Activated CD4-positive, alpha-beta T cell treated with anti-CD3 and anti-CD28 coated beads for 36 hours (primary cell): Measurements from ENCODE around the gene MEG3. TPM values are rescaled to one million over a fixed set of nuclear protein-coding genes. Genes with fewer than 3 reads are reported as not detected.

Source experiments
- ATAC-seq: fragments of 200-7000 bp; cut with Tn5 transposase; one replicate; pipeline ENCODE4 v1.10.0; 2021; ENCODE audit warnings: mild to moderate bottlenecking, moderate library complexity
- CTCF ChIA-PET: fragments of 350-600 bp; sonication (Branson Sonifier 250); formaldehyde crosslinking; loops from one replicate; lab custom pipeline; 2021; ENCODE audit warnings: antibody characterized with exemption; lab: Charles Lee
- POLR2A ChIA-PET: fragments of 350-600 bp; sonication (Branson Sonifier 250); formaldehyde crosslinking; loops from one replicate; lab custom pipeline; 2021; ENCODE audit warnings: antibody characterized with exemption, inconsistent platforms; lab: Charles Lee
- DNase-seq: peaks from one replicate; pipeline ENCODE4 v3.0.0-alpha.2; 2020
- H3K27ac Mint-ChIP-seq: one replicate; pipeline ENCODE4 v1.8.0; 2021; ENCODE audit warnings: mixed read lengths
- H3K27me3 Mint-ChIP-seq: one replicate; pipeline ENCODE4 v1.8.0; 2021; ENCODE audit warnings: mixed read lengths
- H3K36me3 Mint-ChIP-seq: one replicate; pipeline ENCODE4 v1.8.0; 2021; ENCODE audit warnings: low read depth, mixed read lengths
- H3K4me1 Mint-ChIP-seq: one replicate; pipeline ENCODE4 v1.8.0; 2021; ENCODE audit warnings: mixed read lengths
- H3K4me3 Mint-ChIP-seq: one replicate; pipeline ENCODE4 v1.8.0; 2021; ENCODE audit warnings: mild to moderate bottlenecking, moderate library complexity, mixed read lengths
- H3K9me3 Mint-ChIP-seq: one replicate; pipeline ENCODE4 v1.8.0; 2021; ENCODE audit warnings: low read depth, mixed read lengths
- intact Hi-C, 2 experiments: fragments of 100-400 bp; cut with DNase I in 1 of 2; cut with micrococcal nuclease in 1 of 2; formaldehyde crosslinking; loops; one replicate each; pipeline versions ENCODE4 v1.14.2 to v1.15.1; 2022 to 2024; cut with DNase I, micrococcal nuclease
- total RNA-seq, 2 experiments: library from RNA; stranded (reverse); gene quantifications; one replicate each; pipeline ENCODE4 v1.2.3, GENCODE V29; 2021

MEG3 gene
- total RNA-seq, 2 experiments from 2014 or later, result not detected

DNA sequence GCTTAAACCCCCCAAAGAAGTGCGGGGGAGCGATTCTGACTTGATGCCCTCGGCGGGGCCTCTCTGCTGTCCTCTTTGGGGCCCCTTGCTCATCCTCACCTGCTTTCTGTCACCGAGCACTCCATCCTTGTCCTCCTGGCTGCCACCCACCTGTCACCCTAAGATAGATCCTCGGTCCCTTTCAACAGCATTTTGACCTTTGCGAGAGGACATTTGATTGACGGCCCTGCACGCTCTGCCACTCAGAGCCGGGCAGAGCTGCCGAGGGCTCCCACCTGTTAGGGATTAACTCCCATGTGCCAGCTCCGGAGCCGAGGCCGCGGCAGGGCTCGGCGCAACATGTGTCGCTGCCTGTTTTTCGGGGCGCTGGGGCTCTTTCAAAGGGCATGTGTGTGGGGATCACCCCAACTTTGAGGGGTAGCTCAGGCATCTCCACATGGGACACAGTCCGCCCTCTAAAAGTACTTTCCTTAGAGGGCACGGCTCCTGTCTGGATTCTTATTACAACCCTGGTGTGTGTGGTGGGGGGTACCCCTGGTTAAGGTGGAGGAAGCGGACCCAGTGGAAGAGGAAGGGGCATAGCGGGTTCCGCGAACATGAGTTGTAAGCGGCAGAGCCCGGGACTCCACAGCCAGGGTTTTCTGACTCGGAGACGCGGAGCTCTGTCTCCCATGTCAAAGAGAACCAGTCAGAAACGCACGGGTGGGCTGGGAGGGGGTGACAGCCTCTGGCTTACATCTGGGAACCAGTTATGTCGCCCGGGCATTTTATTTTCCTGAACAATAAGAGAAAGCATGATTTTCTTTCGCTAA, 811 bp upstream of the MEG3 start:
- H3K36me3 Mint-ChIP-seq, result peaks cover 2% of the 10 kb centered on the region
- H3K9me3 Mint-ChIP-seq, result peaks cover 2% of the 10 kb centered on the region
- ATAC-seq, result no peak
- no peak overlapping the region for H3K4me3 Mint-ChIP-seq
- DNase-seq, result no peak
- H3K27me3 Mint-ChIP-seq, result peaks cover 35% of the 10 kb centered on the region
- ChIA-PET POLR2A (no interaction called here), CTCF (no interaction called here)
- intact Hi-C loops, result no loop called here
- H3K27ac Mint-ChIP-seq, result no peak overlapping the region
- H3K4me1 Mint-ChIP-seq, result peaks cover 7% of the 10 kb centered on the region

DNA sequence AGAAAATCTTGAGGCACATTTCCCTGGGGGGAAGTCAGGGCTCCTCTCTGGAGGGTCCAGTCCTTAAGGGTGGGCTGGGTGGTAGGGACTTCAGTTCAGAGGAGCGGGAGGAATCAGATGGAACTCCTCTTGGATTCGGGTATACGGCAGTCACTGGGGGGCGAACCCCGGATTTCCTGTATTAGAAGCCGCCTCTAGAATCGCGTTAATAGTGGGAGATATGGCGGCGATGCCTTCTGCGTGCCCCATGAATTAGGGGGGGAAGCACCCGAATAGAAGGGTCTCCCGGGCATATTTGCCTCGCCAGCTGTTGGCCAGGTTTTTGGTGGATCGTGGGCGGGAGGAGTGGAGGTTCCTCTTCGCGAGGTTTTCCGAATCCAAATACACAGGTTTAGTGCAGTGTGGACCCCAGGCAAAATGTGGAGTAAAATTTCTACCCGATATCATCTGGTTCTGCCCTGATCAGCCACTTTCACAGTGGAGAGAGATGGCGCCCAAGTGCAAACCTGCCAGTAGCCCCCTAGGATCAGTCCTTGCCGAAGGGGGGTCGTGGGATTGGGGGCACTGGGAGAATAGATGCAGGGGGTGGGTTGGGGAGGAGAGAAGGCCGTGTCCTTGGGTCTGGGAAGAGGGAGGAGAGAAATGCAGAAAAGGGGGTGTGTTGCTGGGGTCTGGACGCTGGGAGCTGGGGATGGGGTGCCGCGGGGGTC, 628 bp downstream of the MEG3 start:
- Mint-ChIP-seq H3K9me3 (peaks cover 2% of the 10 kb centered on the region), H3K4me1 (peaks cover 7% of the 10 kb centered on the region), H3K36me3 (peaks cover 2% of the 10 kb centered on the region), H3K27ac (no peak overlapping the region), H3K4me3 (no peak overlapping the region), H3K27me3 (peaks cover 35% of the 10 kb centered on the region)
- intact Hi-C loops, result no loop called here
- ChIA-PET CTCF (no interaction called here), POLR2A (no interaction called here)
- DNase-seq, result no peak
- ATAC-seq, result no peak

DNA sequence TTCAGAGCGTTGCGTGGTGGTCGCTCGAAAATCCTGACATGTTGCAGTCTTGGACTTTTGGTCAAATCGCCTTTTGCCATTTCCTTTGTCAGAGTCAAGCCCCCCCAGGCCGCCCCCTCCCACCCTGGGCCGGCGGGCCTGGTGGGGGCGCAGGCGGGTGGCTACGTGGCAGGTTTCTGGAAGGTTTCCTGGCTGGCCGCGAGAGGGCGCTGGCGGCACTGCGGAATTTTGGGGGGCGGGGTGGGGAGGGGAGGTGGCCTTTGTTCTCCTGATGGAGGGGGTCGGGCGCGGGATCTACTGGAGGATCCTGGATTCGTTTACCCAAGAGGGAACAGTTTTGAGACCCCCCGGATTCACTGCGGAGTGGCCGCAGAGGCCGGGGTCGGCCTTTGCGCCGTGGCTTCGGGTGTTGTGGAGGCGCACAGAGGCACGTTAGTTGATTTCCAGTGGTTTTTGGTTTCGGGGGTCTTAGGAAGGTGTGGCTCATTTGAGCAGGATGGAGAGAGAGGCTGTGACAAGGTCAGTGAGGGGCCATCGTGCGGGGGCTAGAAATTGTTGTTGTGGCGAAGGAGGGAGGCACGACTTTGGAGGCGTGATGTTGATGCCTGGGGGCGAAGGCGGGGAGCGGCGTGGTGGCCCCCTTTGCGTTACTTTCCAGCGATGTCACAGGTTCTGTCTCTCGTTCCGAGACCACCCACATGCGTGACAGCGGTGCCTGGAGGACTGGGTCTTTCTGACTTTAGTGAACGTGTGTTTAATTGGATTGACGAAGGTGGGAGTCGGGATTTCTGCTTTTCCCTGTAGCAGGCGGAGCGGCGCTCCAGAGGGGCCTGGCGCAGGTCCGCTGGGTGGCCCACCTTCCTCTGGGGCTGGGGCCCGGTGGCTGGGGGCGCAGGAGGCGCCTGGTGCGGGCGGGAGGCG, 1.4 kb downstream of the MEG3 start:
- Mint-ChIP-seq H3K4me1 (peaks cover 7% of the 10 kb centered on the region), H3K27ac (no peak overlapping the region), H3K36me3 (peaks cover 2% of the 10 kb centered on the region), H3K9me3 (peaks cover 2% of the 10 kb centered on the region), H3K4me3 (no peak overlapping the region), H3K27me3 (peaks cover 33% of the 10 kb centered on the region)
- intact Hi-C loops, result no loop called here
- ChIA-PET POLR2A (no interaction called here), CTCF (no interaction called here)
- DNase-seq, result peak; percentile 21
- no peak for ATAC-seq

DNA sequence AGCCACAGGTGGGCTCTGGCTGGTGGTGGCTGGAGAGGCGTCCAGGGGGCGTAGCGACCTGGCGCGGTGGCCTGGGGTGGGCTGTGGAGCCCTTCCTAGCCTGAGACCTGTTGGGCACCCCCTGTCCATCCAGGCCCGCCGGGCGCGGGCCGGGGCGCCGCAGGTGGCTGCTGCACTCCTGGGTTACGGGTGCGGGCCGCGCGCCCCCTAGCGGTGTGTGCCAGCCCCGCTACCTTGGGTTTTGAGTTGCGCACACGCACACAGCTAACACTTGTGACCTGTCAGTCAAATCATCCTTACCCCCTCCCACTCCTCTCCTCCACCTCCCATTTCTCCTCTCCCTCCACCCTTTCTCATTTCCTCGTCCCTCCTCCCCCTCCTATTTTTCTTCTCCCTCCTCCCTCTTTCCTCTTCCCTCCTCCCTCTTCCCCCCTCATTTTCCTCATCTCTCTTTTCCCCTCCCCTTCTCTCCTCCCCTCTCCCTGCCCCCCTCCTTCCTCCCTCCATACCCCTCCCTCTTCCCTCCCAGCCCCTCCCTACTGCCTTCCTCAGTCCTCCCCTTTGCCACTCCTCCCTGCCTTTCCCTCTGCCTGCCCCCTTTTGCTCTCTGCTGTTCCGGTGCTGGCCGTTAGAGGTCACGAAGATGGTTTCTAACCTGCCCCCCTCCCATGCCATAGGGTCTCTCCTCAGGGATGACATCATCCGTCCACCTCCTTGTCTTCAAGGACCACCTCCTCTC, 2.3 kb downstream of the MEG3 start:
- ATAC-seq (no peak), DNase-seq (peak; percentile 34)
- H3K27ac Mint-ChIP-seq, result no peak overlapping the region
- H3K4me1 Mint-ChIP-seq, result peaks cover 7% of the 10 kb centered on the region
- no peak overlapping the region for H3K4me3 Mint-ChIP-seq
- peaks cover 2% of the 10 kb centered on the region for H3K36me3 Mint-ChIP-seq
- ChIA-PET CTCF (interaction anchor here (0.7 kb wide), 1 partner anchor 294 kb away, joined by 3 read pairs; no protein-coding TSS in a partner anchor), POLR2A (no interaction called here)
- H3K9me3 Mint-ChIP-seq, result peaks cover 2% of the 10 kb centered on the region
- peaks cover 33% of the 10 kb centered on the region for H3K27me3 Mint-ChIP-seq
- intact Hi-C loops, result no loop called here

DNA sequence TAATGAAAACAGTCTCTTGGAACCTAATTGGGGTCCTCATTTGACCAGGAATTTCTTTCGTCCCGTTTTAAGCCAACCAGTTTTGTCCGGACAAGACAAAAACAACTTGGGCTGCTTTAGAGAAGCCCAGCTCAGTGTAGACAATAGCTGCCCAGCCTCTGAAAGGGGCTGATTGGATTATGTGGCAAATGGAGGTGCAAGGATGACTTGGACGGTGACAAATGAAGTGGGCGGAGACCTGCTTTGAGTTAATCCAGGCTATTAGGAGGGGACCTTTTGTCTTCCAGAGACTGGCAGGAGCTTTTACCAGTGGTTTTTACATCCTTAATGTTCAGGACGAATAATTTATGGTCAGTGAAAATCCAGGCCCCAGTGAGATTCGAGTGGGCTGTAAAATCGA, 4.8 kb downstream of the MEG3 start:
- CTCF ChIA-PET, result interaction anchor here (0.7 kb wide), 1 partner anchor 75 kb away, joined by 3 read pairs; no protein-coding TSS in a partner anchor
- peaks cover 2% of the 10 kb centered on the region for H3K9me3 Mint-ChIP-seq
- H3K4me3 Mint-ChIP-seq, result no peak overlapping the region
- H3K27me3 Mint-ChIP-seq, result peaks cover 25% of the 10 kb centered on the region
- no peak overlapping the region for H3K27ac Mint-ChIP-seq
- peaks cover 2% of the 10 kb centered on the region for H3K36me3 Mint-ChIP-seq
- POLR2A ChIA-PET, result no interaction called here
- no peak for DNase-seq
- no peak for ATAC-seq
- intact Hi-C loops, result no loop called here
- H3K4me1 Mint-ChIP-seq, result peaks cover 7% of the 10 kb centered on the region

DNA sequence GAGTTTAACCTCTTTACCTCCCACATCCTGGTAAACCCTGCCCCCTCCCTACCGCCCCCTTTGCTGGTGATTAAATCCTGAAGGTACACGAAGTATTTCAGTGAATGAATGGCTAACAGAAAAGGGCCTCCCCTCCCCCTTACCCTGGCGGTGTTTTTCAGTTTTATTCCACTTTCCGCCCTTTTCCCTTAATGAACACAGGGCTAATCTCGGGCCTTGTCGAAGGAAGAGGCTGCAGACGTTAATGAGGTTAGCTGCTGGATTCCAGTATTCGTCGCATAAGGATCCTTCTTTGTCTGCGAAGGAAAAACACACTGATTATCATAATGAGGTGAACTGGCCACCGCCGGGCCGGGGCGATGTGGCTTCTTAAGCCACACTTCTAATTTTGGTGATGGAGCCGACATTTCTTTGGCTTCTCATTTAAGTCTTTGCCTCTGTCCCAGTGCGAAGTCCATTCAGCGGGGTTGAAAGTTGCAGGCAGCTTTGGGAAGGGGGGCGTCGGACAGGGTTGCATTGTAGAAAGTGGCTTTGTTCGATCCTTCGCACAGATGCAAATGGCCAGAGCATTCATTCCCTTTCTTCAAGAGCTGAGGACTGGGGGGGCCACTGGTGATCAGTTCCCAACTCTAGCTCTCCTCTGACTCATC, 6.5 kb downstream of the MEG3 start:
- Mint-ChIP-seq H3K27me3 (peaks cover 13% of the 10 kb centered on the region), H3K4me3 (no peak overlapping the region), H3K9me3 (peaks cover 2% of the 10 kb centered on the region), H3K27ac (no peak overlapping the region), H3K36me3 (peaks cover under 1% of the 10 kb centered on the region), H3K4me1 (no peaks in the 10 kb centered on the region)
- intact Hi-C loops, result no loop called here
- ChIA-PET POLR2A (no interaction called here), CTCF (no interaction called here)
- no peak for ATAC-seq
- no peak for DNase-seq

DNA sequence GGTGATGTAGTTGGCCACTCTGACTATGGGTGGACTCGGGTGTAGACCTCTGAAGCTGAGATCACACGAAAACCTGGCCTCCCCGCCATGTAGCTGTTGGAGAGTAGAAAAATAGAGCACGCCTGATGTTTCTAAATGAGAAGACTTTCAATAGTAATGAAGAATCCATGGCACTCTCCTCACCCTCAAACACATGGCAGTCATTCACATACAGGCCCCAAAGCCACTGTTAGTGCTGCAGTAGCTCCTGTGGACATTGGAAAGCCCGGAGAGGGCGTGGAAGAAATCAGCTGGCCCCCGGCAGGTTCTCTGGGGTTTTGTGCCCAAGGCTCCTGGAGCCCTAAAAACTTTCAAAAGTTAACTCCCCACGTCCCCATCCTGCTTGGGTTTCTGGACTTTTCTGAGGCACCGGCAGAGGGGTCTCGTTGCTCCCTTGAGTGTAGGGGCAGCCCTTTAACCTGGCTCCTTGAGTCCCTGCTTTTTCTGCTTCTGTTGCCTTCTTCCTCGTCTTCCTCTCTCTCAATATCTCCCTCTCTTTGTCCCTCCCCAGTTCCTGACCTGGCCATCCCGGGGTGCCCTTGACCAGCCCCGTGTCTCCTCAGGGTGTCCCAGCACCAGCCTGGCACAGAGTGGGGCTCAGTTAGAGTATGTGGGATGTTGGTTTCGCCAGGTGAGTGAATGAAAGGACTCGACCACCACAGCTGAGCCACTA, 8.3 kb downstream of the MEG3 start:
- H3K27me3 Mint-ChIP-seq, result peaks cover 7% of the 10 kb centered on the region
- ATAC-seq, result no peak
- CTCF ChIA-PET, result no interaction called here

DNA sequence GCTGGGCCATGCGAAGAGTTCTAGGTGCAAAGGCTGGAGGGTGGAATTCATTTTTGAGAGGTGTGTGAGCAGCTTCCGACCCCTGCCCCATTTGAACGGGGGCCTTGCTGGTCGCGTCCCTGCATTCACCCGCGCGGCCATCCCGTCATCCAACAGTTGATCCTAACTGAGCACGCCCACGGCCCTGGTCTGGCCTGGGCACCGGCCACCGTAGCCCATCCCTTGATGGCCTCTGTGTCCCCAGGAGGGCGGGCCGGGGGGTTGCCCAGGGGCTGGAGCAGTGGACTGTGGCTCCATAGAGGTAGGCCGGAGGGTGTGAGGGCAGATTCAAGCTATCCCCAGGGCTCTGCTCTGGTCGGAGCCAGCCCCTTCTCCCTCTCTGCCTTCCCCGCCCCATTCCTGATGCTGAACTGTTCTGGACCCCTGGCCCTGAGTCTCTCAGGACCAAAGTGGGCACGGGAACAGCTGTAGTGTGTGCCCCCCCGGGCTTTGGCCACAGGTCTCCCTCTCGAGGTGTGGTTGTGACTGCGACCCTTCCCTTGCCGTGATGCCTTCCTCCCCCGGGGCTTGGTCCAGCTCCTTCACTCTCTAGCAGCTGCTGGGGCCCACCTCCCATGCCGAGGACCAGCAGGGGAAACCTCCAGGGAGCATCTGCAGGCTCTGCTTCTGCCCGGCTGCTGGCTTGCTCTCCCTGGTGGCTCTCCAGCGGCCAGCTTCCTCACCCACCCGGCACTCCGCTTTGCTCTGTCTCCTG, 9.1 kb downstream of the MEG3 start:
- Mint-ChIP-seq H3K27ac (no peak overlapping the region), H3K27me3 (peaks cover 2% of the 10 kb centered on the region), H3K4me1 (no peaks in the 10 kb centered on the region), H3K9me3 (no peaks in the 10 kb centered on the region), H3K4me3 (no peak overlapping the region), H3K36me3 (no peaks in the 10 kb centered on the region)
- ChIA-PET CTCF (no interaction called here), POLR2A (no interaction called here)
- ATAC-seq, result no peak
- DNase-seq, result no peak
- intact Hi-C loops, result no loop called here

More for the DNA sequence above, 8.3 kb downstream of the MEG3 start:
- H3K4me1 Mint-ChIP-seq, result no peaks in the 10 kb centered on the region
- no peaks in the 10 kb centered on the region for H3K9me3 Mint-ChIP-seq
- H3K27ac Mint-ChIP-seq, result no peak overlapping the region
- no peaks in the 10 kb centered on the region for H3K36me3 Mint-ChIP-seq
- DNase-seq, result no peak
- H3K4me3 Mint-ChIP-seq, result no peak overlapping the region
- intact Hi-C loops, result no loop called here
- POLR2A ChIA-PET, result no interaction called here

DNA sequence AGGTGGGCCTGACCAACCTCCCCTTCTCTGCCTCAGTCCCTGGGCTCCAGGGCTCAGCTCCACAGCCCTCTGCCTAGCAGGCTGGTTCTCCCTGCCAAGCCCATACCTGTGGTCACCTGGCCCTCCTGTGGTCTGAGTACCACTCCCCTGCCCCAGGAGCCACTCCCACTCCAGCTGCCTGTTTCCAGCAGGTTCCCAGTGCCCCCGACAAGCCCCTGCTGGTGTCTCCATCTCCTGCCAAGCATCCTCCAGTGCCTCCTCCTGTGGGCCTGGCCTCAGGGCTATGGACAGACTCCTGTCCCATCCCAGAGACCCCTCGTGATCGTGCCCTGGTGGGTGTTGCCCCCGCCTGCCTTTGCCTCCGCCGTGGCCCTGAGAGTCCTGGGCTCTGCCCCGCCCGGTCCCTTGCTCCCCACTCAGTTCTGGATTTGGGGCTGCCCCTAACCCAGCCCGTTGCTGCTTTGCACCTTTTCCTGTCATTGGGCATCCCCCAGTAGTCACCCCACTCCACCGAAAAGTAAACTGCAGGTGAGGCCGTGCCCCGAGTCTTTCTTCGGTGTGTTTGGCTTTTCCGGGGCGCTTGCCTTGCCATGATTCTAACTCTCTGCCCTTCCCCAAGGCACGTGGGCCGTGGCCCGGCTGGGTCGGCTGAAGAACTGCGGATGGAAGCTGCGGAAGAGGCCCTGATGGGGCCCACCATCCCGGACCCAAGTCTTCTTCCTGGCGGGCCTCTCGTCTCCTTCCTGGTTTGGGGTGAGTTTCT, 9.8 kb downstream of the MEG3 start:
- ChIA-PET POLR2A (no interaction called here), CTCF (no interaction called here)
- Mint-ChIP-seq H3K4me3 (no peak overlapping the region), H3K9me3 (no peaks in the 10 kb centered on the region), H3K27me3 (peaks cover 2% of the 10 kb centered on the region), H3K4me1 (no peaks in the 10 kb centered on the region), H3K36me3 (no peaks in the 10 kb centered on the region), H3K27ac (no peak overlapping the region)
- intact Hi-C loops, result no loop called here
- DNase-seq (no peak), ATAC-seq (no peak)
